Articular chondrocyte of knee joint (primary cell): Measurements from ENCODE around the gene SCAND1. TPM values are rescaled to one million over a fixed set of nuclear protein-coding genes. Genes with fewer than 3 reads are reported as not detected.

ENCODE experiments used
- small RNA-seq: library from RNA; depleted of rRNA; stranded (forward); fragments of <200 nt; gene quantifications from one replicate; pipeline ENCODE3, GENCODE V24; 2012
- total RNA-seq: library from RNA; depleted of rRNA; stranded (reverse); fragments of >200 nt; gene quantifications from 2 replicates; pipeline ENCODE4 v1.2.3, GENCODE V29; 2012

The SCAND1 gene
- total RNA-seq: 44.5 and 46.0 TPM in 2 replicates

DNA sequence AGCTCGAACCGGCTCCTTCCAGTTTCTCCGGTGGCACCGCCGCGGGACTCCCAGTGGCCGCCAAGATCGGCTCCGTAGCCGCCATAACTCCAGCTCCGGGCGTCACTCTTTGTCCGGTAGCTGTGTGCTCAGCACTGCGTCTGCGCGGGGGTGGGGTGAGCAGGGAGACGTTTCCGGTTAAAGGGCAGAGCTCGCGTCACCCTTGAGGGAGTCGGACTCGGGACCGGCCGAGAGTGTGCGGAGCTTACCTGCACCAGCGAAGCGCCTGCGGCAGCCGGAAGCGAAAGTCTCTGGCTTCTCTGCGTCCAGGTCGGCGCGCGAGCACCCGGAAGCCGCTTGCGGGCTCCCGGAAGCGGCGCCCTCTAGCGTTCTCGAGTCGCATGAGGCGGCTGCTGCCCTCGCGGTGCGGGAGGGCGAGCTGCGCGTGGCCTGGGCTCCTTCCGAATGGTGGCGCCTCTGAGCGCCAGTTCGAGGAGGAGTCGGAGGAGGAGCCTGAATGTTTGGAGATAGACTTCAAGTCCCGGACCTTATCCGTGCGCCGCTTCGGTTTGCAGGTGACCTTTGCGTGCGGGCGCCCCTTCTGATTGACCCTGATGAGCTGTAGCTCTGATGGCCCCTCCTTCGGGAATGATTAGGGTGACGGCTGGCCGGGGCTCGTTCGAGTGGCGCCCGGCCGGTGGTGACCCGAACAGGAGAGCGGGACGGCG lies at the start of gene SCAND1:
SCAND1 (minus strand) TSS at position 303 of the 707 bp plus-strand sequence; CDS start at position 85, 218 bp downstream.

DNA sequence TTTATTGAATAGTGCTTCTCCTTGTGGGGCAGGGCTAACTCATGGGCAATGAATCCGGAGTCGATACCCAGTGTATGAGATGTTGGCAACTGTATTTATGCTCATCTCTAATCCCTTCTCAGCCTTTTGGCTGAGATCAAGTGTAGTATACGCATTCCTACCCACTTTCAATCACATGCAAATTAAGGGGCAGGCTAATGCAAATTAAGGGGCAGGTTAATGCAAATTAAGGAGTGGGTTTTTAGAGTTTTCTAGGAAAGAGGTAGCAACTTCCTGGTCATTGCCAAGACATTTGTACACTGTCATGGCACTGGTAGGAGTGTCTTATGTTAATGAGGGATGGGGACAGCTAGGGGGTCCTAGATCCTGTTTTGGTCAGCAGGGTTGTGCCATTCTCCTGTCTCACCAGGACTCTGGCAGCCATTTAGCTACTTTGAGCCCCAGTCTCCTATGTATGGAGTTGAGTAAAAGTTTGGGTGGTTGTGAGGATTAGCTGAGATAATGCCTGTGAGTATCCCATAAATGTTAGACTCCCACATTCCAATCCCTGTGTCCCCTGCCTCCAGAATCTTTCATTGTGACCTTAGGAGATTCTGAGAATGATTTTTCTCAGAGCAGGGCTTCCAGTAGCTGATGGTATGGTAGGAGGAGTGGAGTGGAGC lies 13.8 kb upstream of the SCAND1 start, which contains the start of gene CNBD2:
CNBD2 (plus strand) TSS at position 612 of the 662 bp plus-strand sequence. CDS start 173 bp downstream, outside the sequence.

Small RNA genes lying within 50 kb of the gene (small RNA-seq; reads per million reads assigned to genes)
- not detected for gene RNU6-937P

Other genes with a start within 250 kb of the SCAND1 start
- gene RBM39, start 212.2 kb downstream of the SCAND1 start, total RNA-seq: 327 and 383 TPM in 2 replicates
- gene PHF20, start 182.5 kb downstream of the SCAND1 start, total RNA-seq: 62.1 and 66.6 TPM in 2 replicates
- 0.65 and 2.8 TPM in 2 replicates for gene CNBD2, start 14.1 kb upstream of the SCAND1 start, total RNA-seq
- 105 and 125 TPM in 2 replicates for gene EPB41L1, start 200.2 kb upstream of the SCAND1 start, total RNA-seq